GM18868 (cell line): ENCODE data around the gene SRGAP1.

Source experiments
- ATAC-seq: cut with Tn5 transposase; IDR thresholded peaks from one replicate; pipeline ENCODE4 v1.9.1; 2021; ENCODE audit warnings: mild to moderate bottlenecking, moderate library complexity; ENCODE audit not compliant: unreplicated experiment

Gene SRGAP1

GRCh38 chr12:63931703-63932102, 87.2 kb downstream of the SRGAP1 start:
- no peak for ATAC-seq

GRCh38 chr12:63934936-63935335, 90.4 kb downstream of the SRGAP1 start:
- no peak for ATAC-seq

- ATAC-seq: no peak
Measured at GRCh38 chr12:63935361-63935760, 90.9 kb downstream of the SRGAP1 start.

- no peak for ATAC-seq
Measured at GRCh38 chr12:63937378-63938316, 93.1 kb downstream of the SRGAP1 start.

GRCh38 chr12:63940310-63941005, 96.0 kb downstream of the SRGAP1 start:
- no peak for ATAC-seq

- ATAC-seq: no peak
Measured at GRCh38 chr12:63941166-63941800, 96.8 kb downstream of the SRGAP1 start.

GRCh38 chr12:63941879-63942278, 97.4 kb downstream of the SRGAP1 start:
- no peak for ATAC-seq

- no peak for ATAC-seq
Measured at GRCh38 chr12:63942464-63943241, 98.2 kb downstream of the SRGAP1 start.

- no peak for ATAC-seq
Measured at GRCh38 chr12:63944034-63944579, 99.6 kb downstream of the SRGAP1 start.

- no peak for ATAC-seq
Measured at GRCh38 chr12:63944586-63945228, 100.2 kb downstream of the SRGAP1 start.

GRCh38 chr12:63945777-63946176, 101.3 kb downstream of the SRGAP1 start:
- ATAC-seq: no peak

- ATAC-seq: no peak
Measured at GRCh38 chr12:63948211-63948610, 103.7 kb downstream of the SRGAP1 start.

GRCh38 chr12:63949902-63950301, 105.4 kb downstream of the SRGAP1 start:
- no peak for ATAC-seq

GRCh38 chr12:63952995-63953394, 108.5 kb downstream of the SRGAP1 start:
- ATAC-seq: no peak

GRCh38 chr12:63955831-63956666, 111.5 kb downstream of the SRGAP1 start:
- ATAC-seq: peak; percentile 89

- ATAC-seq: no peak
Measured at GRCh38 chr12:63957496-63957895, 113.0 kb downstream of the SRGAP1 start.

- no peak for ATAC-seq
Measured at GRCh38 chr12:63958876-63959580, 114.5 kb downstream of the SRGAP1 start.

- no peak for ATAC-seq
Measured at GRCh38 chr12:63961048-63961447, 116.5 kb downstream of the SRGAP1 start.
